Heart right ventricle (tissue), 16 donors: Measurements from ENCODE around the gene SVOP. TPM values are rescaled to one million over a fixed set of nuclear protein-coding genes. Genes with fewer than 3 reads are reported as not detected.
A peak's percentile ranks its signal among the peaks of the same experiment; 100 is the strongest.

Experiments used
- ATAC-seq, 8 donors: fragments of 200-7000 bp; cut with Tn5 transposase; one replicate each; pipeline ENCODE4 v1.9.1; 2020; ENCODE audit warnings: mild to moderate bottlenecking in 8 of 8, moderate library complexity in 8 of 8, moderate number of reproducible peaks in 1 of 8
- DNase-seq, 2 donors: peaks; one replicate each; pipeline ENCODE4 v3.0.0-alpha.2; 2020
- H3K27ac ChIP-seq, 10 donors: fragments of 200-600 bp; sonication (generic) in 2 of 10; one replicate each; pipeline versions ENCODE4 v1.5.0 to v1.8.0; 2020 to 2022; ENCODE audit warnings: mild to moderate bottlenecking in 3 of 10
- H3K27me3 ChIP-seq, 7 donors: fragments of 200-600 bp; one replicate each; pipeline ENCODE4 v1.8.0; 2021 to 2022; ENCODE audit warnings: mild to moderate bottlenecking in 2 of 7
- H3K36me3 ChIP-seq, 9 donors: fragments of 200-600 bp; sonication (generic) in 1 of 9; one replicate each; pipeline versions ENCODE4 v1.5.0 to v1.8.0; 2020 to 2022; ENCODE audit warnings: mild to moderate bottlenecking in 2 of 9
- H3K4me1 ChIP-seq, 9 donors: fragments of 200-600 bp; sonication (generic) in 1 of 9; one replicate each; pipeline versions ENCODE4 v1.5.0 to v1.8.0; 2020 to 2022; ENCODE audit warnings: mild to moderate bottlenecking in 4 of 9
- H3K4me3 ChIP-seq, 10 donors: fragments of 200-600 bp; sonication (generic) in 2 of 10; one replicate each; pipeline versions ENCODE4 v1.5.0 to v1.8.0; 2020 to 2022; ENCODE audit warnings: mild to moderate bottlenecking in 7 of 10, moderate library complexity in 2 of 10
- H3K9me3 ChIP-seq, 11 donors: fragments of 200-600 bp in 10 of 11; sonication (generic) in 2 of 11; one replicate each; pipeline versions ENCODE4 v1.5.0 to v1.8.0; 2013 to 2022; ENCODE audit warnings: mild to moderate bottlenecking in 2 of 11, control low read depth in 1 of 11, moderate library complexity in 1 of 11
- CTCF ChIP-seq, 9 donors: fragments of 200-600 bp; sonication (generic) in 2 of 9; IDR thresholded peaks; one replicate each; pipeline versions ENCODE4 v1.5.0 to v1.8.0; 2021 to 2022; ENCODE audit warnings: antibody characterized with exemption in 9 of 9, mild to moderate bottlenecking in 5 of 9, moderate library complexity in 1 of 9
- WGBS, 2 donors: extraction: QIAGEN DNeasy Blood & Tissue Kit; methylation state at CpG; one replicate each; pipeline ENCODE4 v1.1.7; 2013; ENCODE audit warnings: inconsistent platforms in 1 of 2; 5-methylcytosine and 5-hydroxymethylcytosine counted together
- intact Hi-C, 10 donors: fragments of 100-400 bp; cut with DNase I; formaldehyde crosslinking; loops; one replicate each; pipeline versions ENCODE4 v1.11.1 to v1.14.2; 2022
- polyA plus RNA-seq, 2 donors: library from polyadenylated mRNA; stranded (reverse); fragments of 200-250 nt; gene quantifications; one replicate each; pipeline ENCODE4 v1.2.3, GENCODE V29; 2013
- total RNA-seq, 10 donors: library from RNA; stranded (reverse); fragmentation: NEBNext Ultra II Directional in 3 of 10; extraction: Animal tissue kit (Norgen Biotek cat#: 25700) in 3 of 10; gene quantifications; one replicate each; pipeline versions ENCODE4 v1.2.1 to v1.2.4, GENCODE V29; 2021 to 2023
- donor health status: Arrhythmogenic right ventricular cardiomyopathy.
- donor health status: ischemic (EF 13 %, LVEDD 7.1; RV severe dilation, severe dysfunction).
- donor health status: healthy with polysubstance abuse.
- donor health status: DM: no; HTN: yes; CAD: no.
- donor health status: DM: no; HTN: no; CAD: no.
- donor health status: ischemic (EF 25% LVEDD 6.9; RV normal size, moderate dysfunction).
- donor health status: ischemic (EF 25% LVEDD 5.7; RV mildly dilated, moderate dysfunction).
- donor health status: healthy.
- donor health status: DM: yes; HTN: yes; CAD: no.
- donor health status: Ischemic cardiomyopathy.
- donor health status: ischemic (EF 35%, LVEDD 5.7; RV mildly dilated, moderate dysfunction).
- donor health status: nonischemic (EF 11% LVEDD 7.7; RV severe dilation, severe dysfunction).
- donor health status: DM: yes; HTN: yes; CAD: no.
- donor health status: PGD.
- donor health status: ischemic (EF 29% LVEDD 5.4; RV normal size, mild dysfunction).
- donor health status: nonischemic (EF 23%, LVEDD 6.1; RV moderate dilation, normal function).

SVOP gene
- total and polyA plus RNA-seq, 12 donors, result 0.17 to 2.8 (median 2.0) TPM

- intact Hi-C loops, result no loop called here
- Histone ChIP-seq H3K4me3 (no peak overlapping the region), H3K27me3 (no peaks in the 10 kb centered on the region), H3K4me1 (peaks cover 0 to 11% (median 0%) of the 10 kb centered on the region in 9 donors), H3K9me3 (no peaks in the 10 kb centered on the region), H3K27ac (peak overlapping the region in 2 of 10 donors; percentile 43 to 45), H3K36me3 (no peaks in the 10 kb centered on the region)
- WGBS, 2 donors, result 22 to 42% methylated on average over 8 to 9 of the region's 9 CpGs
- ATAC-seq (peak; percentile 88 to 96 (median 90)), DNase-seq (peak; percentile 22 to 52)
- no peak for TF ChIP-seq CTCF (IDR thresholded peaks at IDR 0.05)
These were observed 39.8 kb downstream of the SVOP start for GRCh38 chr12:108980831-108981618.

GRCh38 chr12:108977360-108977759 lies 43.5 kb downstream of the SVOP start:
- no peak overlapping the region for H3K4me3 ChIP-seq
- intact Hi-C loops, result no loop called here
- no peaks in the 10 kb centered on the region for H3K9me3 ChIP-seq
- TF ChIP-seq CTCF (IDR thresholded peaks at IDR 0.05), result no peak
- 30 to 52% methylated on average over 4 of the region's 4 CpGs for WGBS, 2 donors
- peak overlapping the region in 1 of 10 donors; percentile 48 for H3K27ac ChIP-seq
- DNase-seq (peak in 1 of 2 donors; percentile 11), ATAC-seq (peak in 6 of 8 donors; percentile 34 to 65 (median 50))
- no peaks in the 10 kb centered on the region for H3K36me3 ChIP-seq
- no peaks in the 10 kb centered on the region for H3K27me3 ChIP-seq
- H3K4me1 ChIP-seq, result peaks cover 0 to 11% (median 0%) of the 10 kb centered on the region in 9 donors

- 48 to 49% methylated on average over 2 of the region's 2 CpGs for WGBS, 2 donors
- intact Hi-C loops, result no loop called here
- no peaks in the 10 kb centered on the region for H3K27me3 ChIP-seq
- H3K27ac ChIP-seq, result no peak overlapping the region
- H3K4me1 ChIP-seq, result peaks cover 0 to 9% (median 0%) of the 10 kb centered on the region in 9 donors
- no peaks in the 10 kb centered on the region for H3K9me3 ChIP-seq
- DNase-seq (no peak), ATAC-seq (no peak)
- TF ChIP-seq CTCF (IDR thresholded peaks at IDR 0.05), result no peak
- H3K36me3 ChIP-seq, result no peaks in the 10 kb centered on the region
- H3K4me3 ChIP-seq, result no peak overlapping the region
These were observed 45.8 kb downstream of the SVOP start for GRCh38 chr12:108975024-108975593.

- no peak for ATAC-seq
- intact Hi-C loops, result no loop called here
- no peak for TF ChIP-seq CTCF (IDR thresholded peaks at IDR 0.05)
- no peaks in the 10 kb centered on the region for H3K9me3 ChIP-seq
- WGBS, 2 donors, result 67 to 79% methylated on average over 4 of the region's 4 CpGs
- H3K36me3 ChIP-seq, result no peaks in the 10 kb centered on the region
- H3K27ac ChIP-seq, result no peak overlapping the region
- H3K4me3 ChIP-seq, result no peak overlapping the region
- peaks cover 0 to 9% (median 0%) of the 10 kb centered on the region in 9 donors for H3K4me1 ChIP-seq
- DNase-seq, result no peak
- H3K27me3 ChIP-seq, result no peaks in the 10 kb centered on the region
These were observed 47.2 kb downstream of the SVOP start for GRCh38 chr12:108973629-108974152.
